HepG2 (cell line): ENCODE results near the gene CACNG7. TPM values are rescaled to one million over a fixed set of nuclear protein-coding genes. Genes with fewer than 3 reads are reported as not detected.
A peak's percentile ranks its signal among the peaks of the same experiment; 100 is the strongest.

ENCODE experiments used
- ATAC-seq: fragments of 200-7000 bp; cut with Tn5 transposase; 3 replicates; pipeline ENCODE4 v1.9.1; 2020; ENCODE audit warnings: mild to moderate bottlenecking, moderate library complexity
- BruUV-seq: library from RNA; stranded (reverse); fragments of 400-500 nt; replicated peaks from 2 replicates; lab custom pipeline; 2021; lab: Mats Ljungman, UMichigan
- CTCF ChIA-PET: fragments of 300-600 bp; formaldehyde crosslinking; extraction: SDS; loops from one replicate; lab custom pipeline; 2021; ENCODE audit warnings: low total read pairs, inconsistent platforms, low intra/inter-chr PET ratio; lab: Yijun Ruan, JAX
- POLR2A ChIA-PET: fragments of 350-600 bp; sonication (Branson Sonifier 250); formaldehyde crosslinking; loops from one replicate; lab custom pipeline; 2020; ENCODE audit warnings: antibody characterized with exemption, inconsistent platforms; lab: Yijun Ruan, JAX
- DNase-seq: peaks from one replicate; pipeline ENCODE4 v3.0.0-alpha.2; 2015; ENCODE audit warnings: low spot score
- FAIRE-seq: peaks from 3 replicates; lab custom pipeline; 2011; peaks lifted over from hg19 to GRCh38; lab: Jason Lieb, UNC
- H2AFZ ChIP-seq: one replicate; pipeline ENCODE4 v1.6.1; 2011; ENCODE audit warnings: low read length, inconsistent platforms
- H3K27ac ChIP-seq: fragments of 300-600 bp; 3 replicates; pipeline ENCODE4 v1.8.0; 2011; ENCODE audit warnings: mixed run types, mild to moderate bottlenecking, mixed read lengths, low read length, inconsistent platforms; ENCODE audit not compliant: insufficient read depth; ENCODE audit errors: extremely low read length
- H3K27me3 ChIP-seq, 2 experiments: fragments of 200-600 bp in 1 of 2; 2 replicates in 1 of 2; 3 replicates in 1 of 2; pipeline versions ENCODE4 v1.6.0 to v1.8.0; 2011; ENCODE audit warnings: low read length in 2 of 2, mild to moderate bottlenecking in 2 of 2, moderate library complexity in 2 of 2, inconsistent platforms in 1 of 2; ENCODE audit not compliant: insufficient read depth in 2 of 2, control insufficient read depth in 1 of 2
- H3K36me3 ChIP-seq, 2 experiments: fragments of 200-600 bp in 1 of 2; replicated peaks in 1 of 2; 2 replicates in 1 of 2; 3 replicates in 1 of 2; pipeline versions ENCODE4 v1.5.1 to v1.8.0; 2011; ENCODE audit warnings: low read length in 2 of 2, inconsistent platforms in 1 of 2; ENCODE audit not compliant: insufficient read depth in 2 of 2, control insufficient read depth in 1 of 2
- H3K4me1 ChIP-seq: 2 replicates; pipeline ENCODE4 v1.5.1; 2012; ENCODE audit warnings: low read length, inconsistent platforms; ENCODE audit not compliant: insufficient read depth
- H3K4me2 ChIP-seq: 2 replicates; pipeline ENCODE4 v1.6.0; 2011; ENCODE audit warnings: low read depth, low read length, inconsistent platforms
- H3K4me3 ChIP-seq, 3 experiments: fragments of 200-600 bp in 1 of 3; sonication (generic), shearing (Covaris generic) in 1 of 3; replicated peaks in 1 of 3; 2 replicates each; pipeline ENCODE4 v1.5.1; 2011 to 2016; ENCODE audit warnings: low read length in 3 of 3, inconsistent platforms in 2 of 3, low read depth in 2 of 3, mild to moderate bottlenecking in 2 of 3, control low read depth in 1 of 3, mixed read lengths in 1 of 3; ENCODE audit not compliant: insufficient read depth in 1 of 3
- H3K79me2 ChIP-seq: one replicate; pipeline ENCODE4 v1.6.1; 2011; ENCODE audit warnings: low read length, inconsistent platforms; ENCODE audit not compliant: insufficient read depth
- H3K9ac ChIP-seq: 2 replicates; pipeline ENCODE4 v1.6.0; 2011; ENCODE audit warnings: mild to moderate bottlenecking, low read depth, low read length, inconsistent platforms; ENCODE audit not compliant: insufficient read depth
- H3K9me3 ChIP-seq: 2 replicates; pipeline ENCODE4 v1.5.1; 2012; ENCODE audit warnings: mild to moderate bottlenecking, low read length
- H4K20me1 ChIP-seq: 2 replicates; pipeline ENCODE4 v1.6.0; 2011; ENCODE audit warnings: inconsistent platforms, mild to moderate bottlenecking, low read length, moderate library complexity; ENCODE audit not compliant: insufficient read depth
- HNRNPH1 ChIP-seq: fragments of 200-400 bp; formaldehyde crosslinking; optimal IDR thresholded peaks from 2 replicates; pipeline ENCODE3; 2017; ENCODE audit warnings: mild to moderate bottlenecking, low read depth, low read length
- NONO ChIP-seq, 2 experiments: fragments of 450-650 bp in 1 of 2; sonication (generic) in 1 of 2; formaldehyde crosslinking in 1 of 2; IDR thresholded peaks in 1 of 2; conservative IDR thresholded peaks in 1 of 2; 2 replicates each; pipeline versions ENCODE4 v1.6.1 to v1.8.0; 2017 to 2022; ENCODE audit warnings: mild to moderate bottlenecking in 1 of 2, missing genetic modification reagents in 1 of 2, moderate library complexity in 1 of 2
- ZBTB20 ChIP-seq: sonication (generic); formaldehyde crosslinking; IDR thresholded peaks from 2 replicates; pipeline ENCODE4 v1.8.1; 2023; ENCODE audit warnings: missing genetic modification reagents, low read depth, mild to moderate bottlenecking, borderline replicate concordance
- ZNF251 ChIP-seq: sonication (generic); formaldehyde crosslinking; IDR thresholded peaks from 2 replicates; pipeline ENCODE4 v1.9.0; 2021; ENCODE audit warnings: mild to moderate bottlenecking, missing genetic modification reagents
- ZNF367 ChIP-seq: sonication (generic); formaldehyde crosslinking; IDR thresholded peaks from 2 replicates; pipeline ENCODE4 v1.4.0; 2020; ENCODE audit warnings: missing genetic modification reagents, borderline replicate concordance
- ZNF484 ChIP-seq: sonication (generic); formaldehyde crosslinking; IDR thresholded peaks from 2 replicates; pipeline ENCODE4 v1.5.1; 2020; ENCODE audit warnings: mild to moderate bottlenecking, low read depth, missing genetic modification reagents, borderline replicate concordance
- WGBS: methylation state at CpG from one replicate; pipeline ENCODE4 v1.1.6; 2017; ENCODE audit warnings: low lambda C conversion rate; 5-methylcytosine and 5-hydroxymethylcytosine counted together
- in situ Hi-C: cut with HindIII; loops from 2 replicates; pipeline ENCODE4 v1.10.0; 2017; ENCODE audit warnings: low pct_unique_long_range_greater_than_20kb; ENCODE audit not compliant: extremely low pct_ligation_motif_present
- intact Hi-C: fragments of 100-400 bp; cut with micrococcal nuclease; formaldehyde crosslinking; loops from one replicate; pipeline ENCODE4 v1.10.0; 2022; ENCODE audit not compliant: unreplicated experiment
- polyA plus RNA-seq, 8 experiments: library from polyadenylated mRNA; depleted of rRNA in 3 of 8; stranded (reverse) in 7 of 8; unstranded in 1 of 8; fragments of >200 nt; fragmentation: Illumina TruSeq in 4 of 8; extraction: Trizol in 4 of 8; gene quantifications; 2 replicates each; pipeline versions ENCODE4 v1.2.1 to v1.2.3, GENCODE V29; 2011 to 2016; ENCODE audit warnings: low read depth in 4 of 8, missing spikeins in 1 of 8, mixed read lengths in 1 of 8; ENCODE audit not compliant: insufficient read depth in 1 of 8
- total RNA-seq, 5 experiments: library from RNA; depleted of rRNA; stranded (reverse); fragments of >200 nt; fragmentation: Illumina TruSeq; extraction: Trizol; gene quantifications; 2 replicates each; pipeline ENCODE4 v1.2.3, GENCODE V29; 2016; ENCODE audit warnings: low read depth in 1 of 5
- TF ChIP-seq, protein P1 (sequence below): sonication (generic); formaldehyde crosslinking; IDR thresholded peaks from 2 replicates; pipeline ENCODE4 v1.5.1; 2020; ENCODE audit warnings: mild to moderate bottlenecking, missing genetic modification reagents, moderate library complexity
- TF ChIP-seq, protein P2 (sequence below): sonication (generic); formaldehyde crosslinking; IDR thresholded peaks from 2 replicates; pipeline ENCODE4 v1.9.0; 2022; ENCODE audit warnings: missing genetic modification reagents, mild to moderate bottlenecking, borderline replicate concordance

Gene CACNG7
- total and polyA plus RNA-seq, 2 of the 13 experiments (the other 11 are each of a cell fraction or from before 2014, with no cell fraction given), result not detected

- TF ChIP-seq NONO (IDR thresholded peaks at IDR 0.05) (no peak), NONO (CRISPR knock-in tag; conservative IDR thresholded peaks at IDR 0.05) (no peak), ZNF367 (CRISPR knock-in tag) (no peak), ZNF484 (no peak), HNRNPH1 (no peak)
Observed at GRCh38 chr19:53881482-53882390, 27.3 kb upstream of the CACNG7 start, which contains the start of gene PRKCG (continued).

DNA sequence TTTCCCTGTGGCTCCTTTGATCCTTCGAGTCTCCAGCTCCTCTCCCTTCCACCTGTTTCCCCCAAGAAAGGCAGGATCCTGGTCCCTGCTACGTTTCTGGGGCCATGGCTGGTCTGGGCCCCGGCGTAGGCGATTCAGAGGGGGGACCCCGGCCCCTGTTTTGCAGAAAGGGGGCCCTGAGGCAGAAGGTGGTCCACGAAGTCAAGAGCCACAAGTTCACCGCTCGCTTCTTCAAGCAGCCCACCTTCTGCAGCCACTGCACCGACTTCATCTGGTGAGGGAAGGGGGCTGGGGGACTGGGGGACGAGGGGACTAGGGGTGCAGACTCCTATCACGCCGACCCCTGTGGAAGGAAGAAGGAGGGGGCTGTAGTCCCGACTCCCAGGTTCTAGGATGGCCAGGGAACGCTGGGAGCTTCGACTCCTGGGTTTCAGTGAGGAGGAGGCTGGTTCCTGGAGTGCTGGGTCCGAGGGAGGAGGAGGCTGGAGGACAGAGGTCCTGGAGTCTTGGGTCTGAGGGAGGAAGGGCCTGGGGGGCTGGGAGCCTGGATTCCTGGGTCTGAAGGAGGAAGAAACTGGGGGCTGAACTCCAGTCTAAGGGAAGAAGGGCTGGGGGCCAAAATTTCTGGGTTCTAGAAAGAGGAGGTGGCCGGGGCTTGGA, 26.6 kb upstream of the CACNG7 start:
- DNase-seq (no peak), ATAC-seq (no peak), FAIRE-seq (no peak)
- intact Hi-C loops (loop anchor here (2.0 kb wide), 1 partner anchor 40 kb away; no protein-coding TSS in a partner anchor), in situ Hi-C loops (loop anchor here (5.0 kb wide), 1 partner anchor 40 kb away; no protein-coding TSS in a partner anchor)
- no TSS peak for BruUV-seq
- no peak overlapping the region for H3K27ac ChIP-seq
- H3K9me3 ChIP-seq, result no peaks in the 10 kb centered on the region
- 17% methylated on average over 15 of the region's 18 CpGs for WGBS
- H3K79me2 ChIP-seq, result no peaks in the 10 kb centered on the region
- H3K4me3 ChIP-seq, result peak overlapping the region in 1 of 3 experiments; percentile 68; a peak in 1 of 6 replicates
- no peaks in the 10 kb centered on the region for H4K20me1 ChIP-seq
- peaks cover 0 to 38% of the 10 kb centered on the region in 2 experiments; a peak in 3 of 5 replicates for H3K27me3 ChIP-seq
- H3K4me2 ChIP-seq, result peak overlapping the region; percentile 89
- no peak for TF ChIP-seq ZNF251
- TF ChIP-seq, protein P1, sequence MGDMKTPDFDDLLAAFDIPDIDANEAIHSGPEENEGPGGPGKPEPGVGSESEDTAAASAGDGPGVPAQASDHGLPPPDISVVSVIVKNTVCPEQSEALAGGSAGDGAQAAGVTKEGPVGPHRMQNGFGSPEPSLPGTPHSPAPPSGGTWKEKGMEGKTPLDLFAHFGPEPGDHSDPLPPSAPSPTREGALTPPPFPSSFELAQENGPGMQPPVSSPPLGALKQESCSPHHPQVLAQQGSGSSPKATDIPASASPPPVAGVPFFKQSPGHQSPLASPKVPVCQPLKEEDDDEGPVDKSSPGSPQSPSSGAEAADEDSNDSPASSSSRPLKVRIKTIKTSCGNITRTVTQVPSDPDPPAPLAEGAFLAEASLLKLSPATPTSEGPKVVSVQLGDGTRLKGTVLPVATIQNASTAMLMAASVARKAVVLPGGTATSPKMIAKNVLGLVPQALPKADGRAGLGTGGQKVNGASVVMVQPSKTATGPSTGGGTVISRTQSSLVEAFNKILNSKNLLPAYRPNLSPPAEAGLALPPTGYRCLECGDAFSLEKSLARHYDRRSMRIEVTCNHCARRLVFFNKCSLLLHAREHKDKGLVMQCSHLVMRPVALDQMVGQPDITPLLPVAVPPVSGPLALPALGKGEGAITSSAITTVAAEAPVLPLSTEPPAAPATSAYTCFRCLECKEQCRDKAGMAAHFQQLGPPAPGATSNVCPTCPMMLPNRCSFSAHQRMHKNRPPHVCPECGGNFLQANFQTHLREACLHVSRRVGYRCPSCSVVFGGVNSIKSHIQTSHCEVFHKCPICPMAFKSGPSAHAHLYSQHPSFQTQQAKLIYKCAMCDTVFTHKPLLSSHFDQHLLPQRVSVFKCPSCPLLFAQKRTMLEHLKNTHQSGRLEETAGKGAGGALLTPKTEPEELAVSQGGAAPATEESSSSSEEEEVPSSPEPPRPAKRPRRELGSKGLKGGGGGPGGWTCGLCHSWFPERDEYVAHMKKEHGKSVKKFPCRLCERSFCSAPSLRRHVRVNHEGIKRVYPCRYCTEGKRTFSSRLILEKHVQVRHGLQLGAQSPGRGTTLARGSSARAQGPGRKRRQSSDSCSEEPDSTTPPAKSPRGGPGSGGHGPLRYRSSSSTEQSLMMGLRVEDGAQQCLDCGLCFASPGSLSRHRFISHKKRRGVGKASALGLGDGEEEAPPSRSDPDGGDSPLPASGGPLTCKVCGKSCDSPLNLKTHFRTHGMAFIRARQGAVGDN (CRISPR knock-in tag), result 0 out of 2 replicates have a peak, but pooled peaks have one; percentile 6
- TF ChIP-seq, protein P2, sequence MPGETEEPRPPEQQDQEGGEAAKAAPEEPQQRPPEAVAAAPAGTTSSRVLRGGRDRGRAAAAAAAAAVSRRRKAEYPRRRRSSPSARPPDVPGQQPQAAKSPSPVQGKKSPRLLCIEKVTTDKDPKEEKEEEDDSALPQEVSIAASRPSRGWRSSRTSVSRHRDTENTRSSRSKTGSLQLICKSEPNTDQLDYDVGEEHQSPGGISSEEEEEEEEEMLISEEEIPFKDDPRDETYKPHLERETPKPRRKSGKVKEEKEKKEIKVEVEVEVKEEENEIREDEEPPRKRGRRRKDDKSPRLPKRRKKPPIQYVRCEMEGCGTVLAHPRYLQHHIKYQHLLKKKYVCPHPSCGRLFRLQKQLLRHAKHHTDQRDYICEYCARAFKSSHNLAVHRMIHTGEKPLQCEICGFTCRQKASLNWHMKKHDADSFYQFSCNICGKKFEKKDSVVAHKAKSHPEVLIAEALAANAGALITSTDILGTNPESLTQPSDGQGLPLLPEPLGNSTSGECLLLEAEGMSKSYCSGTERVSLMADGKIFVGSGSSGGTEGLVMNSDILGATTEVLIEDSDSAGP (CRISPR knock-in tag), result peak; percentile 4; the same call in 1 of the 2 replicates
- TF ChIP-seq ZBTB20 (CRISPR knock-in tag), result 0 out of 2 replicates have a peak, but pooled peaks have one; percentile 12
- peaks cover 30% of the 10 kb centered on the region for H3K4me1 ChIP-seq
- no peak overlapping the region for H3K9ac ChIP-seq
- H3K36me3 ChIP-seq, result no peaks in the 10 kb centered on the region
- POLR2A ChIA-PET, result interaction anchor here (1.4 to 1.5 kb wide), 3 partner anchors 15 to 18 kb away, joined by 6 to 14 read pairs (median 9); partner anchors contain the start of gene MYADM
- no peak overlapping the region for H2AFZ ChIP-seq
- CTCF ChIA-PET, result interaction anchor here (2.7 to 3.7 kb wide), 2 partner anchors 29 to 40 kb away, joined by 20 to 34 read pairs; no protein-coding TSS in a partner anchor
